Fibroblast of villous mesenchyme (primary cell): Measurements from ENCODE around the gene TMEM150B. TPM values are rescaled to one million over a fixed set of nuclear protein-coding genes. Genes with fewer than 3 reads are reported as not detected.

ENCODE experiments used
- DNase-seq: peaks from one replicate; pipeline ENCODE4 v3.0.0-alpha.2; 2010; ENCODE audit warnings: low read depth
- H3K4me3 ChIP-seq: 2 replicates; pipeline ENCODE4 v1.5.1; 2011; ENCODE audit warnings: low read depth, mild to moderate bottlenecking, low read length
- CTCF ChIP-seq: IDR thresholded peaks from 2 replicates; pipeline ENCODE4 v1.5.1; 2012; ENCODE audit warnings: low read depth, mild to moderate bottlenecking, low read length; ENCODE audit not compliant: insufficient read depth
- total RNA-seq: library from RNA; depleted of rRNA; stranded (reverse); fragments of >200 nt; gene quantifications from 2 replicates; pipeline ENCODE4 v1.2.3, GENCODE V29; 2012

Gene TMEM150B
- total RNA-seq, 1 donor, result not detected

GRCh38 chr19:55273978-55274707, 51.0 kb downstream of the TMEM150B start:
- no peak for DNase-seq
- no peak for TF ChIP-seq CTCF
- H3K4me3 ChIP-seq, result no peak overlapping the region

GRCh38 chr19:55272142-55272541, 53.0 kb downstream of the TMEM150B start:
- no peak for TF ChIP-seq CTCF
- no peak for DNase-seq
- H3K4me3 ChIP-seq, result no peak overlapping the region

DNA sequence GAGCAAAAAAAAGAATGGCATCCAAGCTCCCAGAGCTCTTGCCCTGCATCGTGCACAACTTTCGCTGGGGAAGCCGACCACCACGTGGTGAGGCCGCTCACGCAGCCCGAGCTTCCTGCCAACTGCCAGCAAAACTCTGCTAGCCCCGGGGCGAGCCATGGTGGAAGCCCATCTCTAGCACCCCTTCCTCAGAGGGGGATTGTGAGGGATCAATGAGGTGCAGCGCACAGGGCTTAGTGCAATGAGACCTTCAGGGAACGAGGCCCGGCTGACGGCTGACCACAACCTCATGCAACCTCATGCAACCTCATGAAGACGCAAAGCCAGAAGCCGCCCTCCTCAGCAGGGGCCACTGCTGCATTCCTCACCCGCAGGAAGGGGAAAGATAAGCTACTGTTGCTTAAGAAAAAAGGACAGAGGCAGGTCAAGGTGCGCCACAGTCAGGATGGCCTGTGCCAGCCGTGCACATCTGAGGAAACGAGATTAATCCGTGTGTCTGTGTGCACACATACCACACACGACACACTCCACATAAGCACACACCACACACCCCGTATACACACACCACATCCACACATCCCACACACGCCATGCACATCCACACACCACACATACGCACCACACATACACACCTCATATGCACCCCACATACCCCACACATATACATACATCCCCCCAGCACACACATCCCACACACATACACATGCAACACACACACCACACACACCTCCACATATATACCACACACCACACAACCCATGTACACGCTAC, 54.8 kb downstream of the TMEM150B start:
- no peak for DNase-seq
- no peak for TF ChIP-seq CTCF
- no peak overlapping the region for H3K4me3 ChIP-seq

- DNase-seq, result no peak
- TF ChIP-seq CTCF, result no peak
- H3K4me3 ChIP-seq, result no peak overlapping the region
Observed at GRCh38 chr19:55269299-55269698, 55.8 kb downstream of the TMEM150B start.

GRCh38 chr19:55266840-55267239, 58.3 kb downstream of the TMEM150B start:
- TF ChIP-seq CTCF, result no peak
- DNase-seq, result no peak
- no peak overlapping the region for H3K4me3 ChIP-seq

DNA sequence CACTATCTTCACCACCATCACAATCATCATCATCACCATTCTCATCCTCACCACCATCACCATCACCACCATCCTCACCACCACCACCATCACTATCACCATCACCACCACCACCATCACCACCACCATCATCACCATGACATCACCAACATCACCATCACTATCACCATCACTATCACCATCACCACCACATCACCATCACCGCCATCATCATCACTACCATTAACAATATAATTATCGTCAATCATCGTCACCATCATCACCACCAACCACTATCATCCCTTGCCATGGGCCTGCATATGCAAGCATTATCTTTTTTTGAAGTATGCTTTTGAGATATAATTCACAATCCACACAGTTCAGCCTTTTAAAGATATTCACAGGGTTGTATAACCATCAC, 58.7 kb downstream of the TMEM150B start:
- H3K4me3 ChIP-seq, result no peak overlapping the region
- DNase-seq, result no peak
- no peak for TF ChIP-seq CTCF
